Epidermal melanocyte (primary cell): ENCODE results near the gene ZNF280C.

Experiments used
- DNase-seq: peaks from one replicate; pipeline ENCODE4 v3.0.0; 2011; ENCODE audit warnings: low spot score; ENCODE audit not compliant: insufficient read length

ZNF280C gene

GRCh38 chrX:130176942-130177341 lies 91.8 kb downstream of the ZNF280C start:
- no peak for DNase-seq

- no peak for DNase-seq
Measured at GRCh38 chrX:130176354-130176776, 92.3 kb downstream of the ZNF280C start.

GRCh38 chrX:130174937-130175336 lies 93.8 kb downstream of the ZNF280C start:
- DNase-seq = no peak

GRCh38 chrX:130174045-130174704 lies 94.5 kb downstream of the ZNF280C start:
- DNase-seq = peak; percentile 28

GRCh38 chrX:130173190-130173895 lies 95.4 kb downstream of the ZNF280C start:
- DNase-seq = no peak

GRCh38 chrX:130172127-130172845 lies 96.4 kb downstream of the ZNF280C start:
- DNase-seq = no peak

GRCh38 chrX:130171446-130172126 lies 97.1 kb downstream of the ZNF280C start, which contains the start of gene RAB33A:
TSS of gene RAB33A (plus strand) at chrX:130171962. CDS start at chrX:130172063, 101 bp downstream.
- DNase-seq = no peak

GRCh38 chrX:130170752-130171445 lies 97.8 kb downstream of the ZNF280C start:
- no peak for DNase-seq

- DNase-seq = no peak
Measured at GRCh38 chrX:130167040-130167439, 101.7 kb downstream of the ZNF280C start.

- DNase-seq = no peak
Measured at GRCh38 chrX:130166503-130166777, 102.3 kb downstream of the ZNF280C start.

GRCh38 chrX:130165703-130166502 lies 102.8 kb downstream of the ZNF280C start, which contains the start of gene AIFM1:
TSS of gene AIFM1 (minus strand) at chrX:130165841. CDS start at chrX:130165656, 185 bp downstream.
- peak; percentile 37 for DNase-seq

- no peak for DNase-seq
Measured at GRCh38 chrX:130165181-130165702, 103.5 kb downstream of the ZNF280C start.

- no peak for DNase-seq
Measured at GRCh38 chrX:130163398-130163797, 105.3 kb downstream of the ZNF280C start.

GRCh38 chrX:130162094-130162735 lies 106.5 kb downstream of the ZNF280C start:
- no peak for DNase-seq

- no peak for DNase-seq
Measured at GRCh38 chrX:130159776-130160175, 108.9 kb downstream of the ZNF280C start.

- no peak for DNase-seq
Measured at GRCh38 chrX:130158311-130158710, 110.4 kb downstream of the ZNF280C start.

- DNase-seq = no peak
Measured at GRCh38 chrX:130155564-130155963, 113.1 kb downstream of the ZNF280C start.
